Left ventricle myocardium inferior (tissue), 1 donor: ENCODE measurements around the gene KIF20B. TPM values are rescaled to one million over a fixed set of nuclear protein-coding genes. Genes with fewer than 3 reads are reported as not detected.

Experiments used
- DNase-seq: peaks from one replicate; pipeline ENCODE4 v3.0.0-alpha.2; 2020
- H3K27ac ChIP-seq: fragments of 200-600 bp; replicated peaks from 2 replicates; pipeline ENCODE4 v1.8.0; 2021
- H3K27me3 ChIP-seq: fragments of 200-600 bp; 2 replicates; pipeline ENCODE4 v1.8.0; 2021; ENCODE audit warnings: low read depth
- H3K36me3 ChIP-seq: fragments of 200-600 bp; 2 replicates; pipeline ENCODE4 v1.8.0; 2021
- H3K4me1 ChIP-seq: fragments of 200-600 bp; 2 replicates; pipeline ENCODE4 v1.8.0; 2021
- H3K4me3 ChIP-seq: fragments of 200-600 bp; 2 replicates; pipeline ENCODE4 v1.8.0; 2021; ENCODE audit warnings: mild to moderate bottlenecking, moderate library complexity
- H3K9me3 ChIP-seq: fragments of 200-600 bp; replicated peaks from 2 replicates; pipeline ENCODE4 v1.8.0; 2021
- intact Hi-C: fragments of 100-400 bp; cut with micrococcal nuclease; formaldehyde crosslinking; loops from one replicate; pipeline ENCODE4 v1.11.0; 2022
- total RNA-seq: library from RNA; stranded (reverse); fragmentation: NEBNext Ultra II Directional; extraction: Animal tissue kit (Norgen Biotek cat#: 25700); gene quantifications from one replicate; pipeline ENCODE4 v1.2.1, GENCODE V29; 2021
- TF ChIP-seq, protein P1 (sequence below): fragments of 200-600 bp; IDR thresholded peaks from 2 replicates; pipeline ENCODE4 v1.8.0; 2021; ENCODE audit warnings: antibody characterized with exemption, mild to moderate bottlenecking, borderline replicate concordance
- donor health status: DM: no; HTN: yes; CAD: no; lungs with severe emphysema.

KIF20B gene
- total RNA-seq, 1 donor from 2014 or later: 2.4 TPM

DNA sequence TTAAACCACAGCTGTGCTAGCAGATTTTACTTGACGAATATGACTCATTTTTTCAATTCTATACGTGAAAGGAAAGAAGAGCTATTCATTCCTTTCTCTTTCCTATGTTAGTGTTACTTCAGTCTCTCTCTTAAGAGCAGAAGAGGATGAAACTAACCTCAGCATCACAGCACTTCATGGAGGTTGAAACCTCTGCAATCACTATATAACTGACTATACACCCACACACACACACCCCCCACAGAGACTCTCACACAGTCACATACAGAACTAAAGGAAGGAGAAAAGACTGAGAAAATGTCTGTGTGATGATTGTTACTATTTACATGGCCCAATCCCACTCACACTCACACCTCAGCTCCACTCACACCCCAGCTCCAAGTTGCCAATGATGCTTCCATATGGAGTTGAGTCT lies 104.2 kb downstream of the KIF20B start:
- no peaks in the 10 kb centered on the region for H3K9me3 ChIP-seq
- TF ChIP-seq, protein P1, sequence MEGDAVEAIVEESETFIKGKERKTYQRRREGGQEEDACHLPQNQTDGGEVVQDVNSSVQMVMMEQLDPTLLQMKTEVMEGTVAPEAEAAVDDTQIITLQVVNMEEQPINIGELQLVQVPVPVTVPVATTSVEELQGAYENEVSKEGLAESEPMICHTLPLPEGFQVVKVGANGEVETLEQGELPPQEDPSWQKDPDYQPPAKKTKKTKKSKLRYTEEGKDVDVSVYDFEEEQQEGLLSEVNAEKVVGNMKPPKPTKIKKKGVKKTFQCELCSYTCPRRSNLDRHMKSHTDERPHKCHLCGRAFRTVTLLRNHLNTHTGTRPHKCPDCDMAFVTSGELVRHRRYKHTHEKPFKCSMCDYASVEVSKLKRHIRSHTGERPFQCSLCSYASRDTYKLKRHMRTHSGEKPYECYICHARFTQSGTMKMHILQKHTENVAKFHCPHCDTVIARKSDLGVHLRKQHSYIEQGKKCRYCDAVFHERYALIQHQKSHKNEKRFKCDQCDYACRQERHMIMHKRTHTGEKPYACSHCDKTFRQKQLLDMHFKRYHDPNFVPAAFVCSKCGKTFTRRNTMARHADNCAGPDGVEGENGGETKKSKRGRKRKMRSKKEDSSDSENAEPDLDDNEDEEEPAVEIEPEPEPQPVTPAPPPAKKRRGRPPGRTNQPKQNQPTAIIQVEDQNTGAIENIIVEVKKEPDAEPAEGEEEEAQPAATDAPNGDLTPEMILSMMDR: no peak
- no peak overlapping the region for H3K27ac ChIP-seq
- H3K4me1 ChIP-seq: no peaks in the 10 kb centered on the region
- intact Hi-C loops: no loop called here
- no peaks in the 10 kb centered on the region for H3K36me3 ChIP-seq
- peaks cover 49% of the 10 kb centered on the region for H3K27me3 ChIP-seq
- H3K4me3 ChIP-seq: no peak overlapping the region
- no peak for DNase-seq

DNA sequence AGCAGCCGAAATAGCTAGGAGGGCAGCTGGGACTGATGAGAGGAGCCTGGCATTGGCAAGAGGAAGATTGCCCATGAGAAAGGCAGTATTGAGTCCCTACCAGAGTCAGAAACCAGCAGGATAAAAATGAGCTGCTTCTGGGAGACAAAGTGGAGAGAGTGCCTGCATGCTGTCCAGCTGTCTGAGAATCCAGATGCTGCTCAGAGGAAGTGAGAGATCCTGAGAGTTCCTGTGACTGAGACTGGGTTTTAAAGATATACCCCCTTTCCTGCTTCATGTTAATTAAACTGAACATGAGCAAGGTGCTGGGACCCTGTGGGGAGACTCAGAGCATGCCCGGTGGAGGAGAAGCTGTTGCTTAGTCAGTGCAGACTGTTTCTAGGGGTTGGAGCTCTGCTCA lies 107.5 kb downstream of the KIF20B start:
- intact Hi-C loops: no loop called here
- TF ChIP-seq, protein P1: no peak
- no peak for DNase-seq
- H3K27me3 ChIP-seq: peaks cover 33% of the 10 kb centered on the region
- no peaks in the 10 kb centered on the region for H3K9me3 ChIP-seq
- H3K4me1 ChIP-seq: no peaks in the 10 kb centered on the region
- H3K4me3 ChIP-seq: no peak overlapping the region
- H3K36me3 ChIP-seq: no peaks in the 10 kb centered on the region
- H3K27ac ChIP-seq: no peak overlapping the region

DNA sequence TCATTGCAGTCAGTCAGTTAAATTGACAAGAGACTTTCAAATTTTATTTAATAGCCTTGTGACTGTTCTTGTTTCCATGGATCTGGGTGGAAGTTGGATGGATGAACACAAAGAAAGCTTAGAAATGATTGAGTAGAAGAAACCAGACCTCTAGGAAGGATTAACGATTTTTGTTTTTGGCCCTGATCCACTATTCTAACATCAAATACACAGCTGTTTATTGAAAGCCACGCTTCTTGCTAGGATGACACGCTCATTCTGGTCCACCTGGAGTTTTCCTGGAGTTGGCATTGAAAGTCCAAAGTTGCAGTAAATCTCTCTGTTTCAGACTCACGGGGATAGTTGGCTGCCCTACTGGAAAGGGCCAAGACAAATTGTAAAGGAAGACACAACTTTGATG lies 108.4 kb downstream of the KIF20B start:
- Histone ChIP-seq H3K9me3 (no peaks in the 10 kb centered on the region), H3K27me3 (peaks cover 32% of the 10 kb centered on the region), H3K36me3 (no peaks in the 10 kb centered on the region), H3K4me1 (no peaks in the 10 kb centered on the region), H3K27ac (no peak overlapping the region), H3K4me3 (no peak overlapping the region)
- intact Hi-C loops: no loop called here
- TF ChIP-seq, protein P1: no peak
- no peak for DNase-seq

DNA sequence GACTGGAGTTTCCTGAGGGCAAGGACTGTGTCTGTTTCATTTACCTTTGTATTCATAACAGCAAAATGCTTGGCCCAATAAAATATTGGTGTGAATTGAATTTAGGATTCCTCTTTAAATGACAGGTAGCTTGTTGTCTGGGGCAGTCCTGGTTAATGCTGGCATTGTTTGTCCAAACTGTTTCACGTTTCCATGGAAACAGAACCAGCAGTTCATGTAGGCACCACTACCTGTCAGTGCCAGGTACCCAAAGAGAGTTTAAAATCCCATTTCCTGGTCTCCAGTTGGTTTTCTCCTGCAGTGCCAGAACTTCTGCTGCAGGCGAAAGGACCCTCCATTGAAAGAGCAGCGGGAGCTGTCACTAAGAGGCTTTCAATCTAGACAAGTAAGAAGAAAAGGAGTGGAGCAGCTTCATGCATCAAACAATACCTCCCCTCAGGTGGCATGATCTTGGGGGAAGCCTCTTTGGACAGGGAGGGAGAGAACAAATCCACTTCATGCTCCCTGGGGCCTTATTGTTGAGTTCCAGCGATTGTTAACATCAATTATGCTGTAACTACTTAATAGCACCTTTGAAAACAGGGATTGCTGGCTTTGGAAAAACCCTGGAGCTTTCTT lies 109.6 kb downstream of the KIF20B start:
- no peak for DNase-seq
- intact Hi-C loops: no loop called here

DNA sequence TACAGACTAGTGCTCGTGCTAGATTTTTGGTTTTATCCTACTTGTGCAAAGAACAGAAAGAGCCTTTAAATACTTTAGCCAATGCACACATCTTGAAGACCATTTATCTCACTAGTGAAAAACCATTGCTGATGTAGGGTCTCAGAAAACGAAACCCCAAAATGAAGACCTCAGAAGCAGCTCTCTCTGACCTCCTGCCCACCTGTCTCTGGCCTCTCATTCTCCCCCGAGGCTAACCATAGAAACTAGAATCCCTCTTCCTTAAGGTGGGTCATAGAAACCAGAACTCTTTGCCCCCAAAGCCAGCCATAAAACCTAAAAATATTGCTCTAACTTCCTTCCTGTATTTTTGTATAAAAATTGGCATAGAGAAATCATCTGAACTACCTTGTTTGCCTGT lies 112.2 kb downstream of the KIF20B start:
- H3K4me1 ChIP-seq: no peaks in the 10 kb centered on the region
- no peak for DNase-seq
- peaks cover 15% of the 10 kb centered on the region for H3K27me3 ChIP-seq
- TF ChIP-seq, protein P1: no peak
- intact Hi-C loops: no loop called here
- no peaks in the 10 kb centered on the region for H3K9me3 ChIP-seq
- H3K27ac ChIP-seq: no peak overlapping the region
- no peak overlapping the region for H3K4me3 ChIP-seq
- no peaks in the 10 kb centered on the region for H3K36me3 ChIP-seq

More for the DNA sequence above, 109.6 kb downstream of the KIF20B start:
- H3K27ac ChIP-seq: no peak overlapping the region
- H3K4me3 ChIP-seq: no peak overlapping the region
- H3K36me3 ChIP-seq: no peaks in the 10 kb centered on the region
- H3K27me3 ChIP-seq: peaks cover 30% of the 10 kb centered on the region
- H3K4me1 ChIP-seq: no peaks in the 10 kb centered on the region
- no peaks in the 10 kb centered on the region for H3K9me3 ChIP-seq
- TF ChIP-seq, protein P1: no peak
